A549 (cell line): ENCODE measurements around the gene ZNF740.

Experiments
- CBX2 ChIP-seq: fragments of 200-600 bp; sonication (generic); IDR thresholded peaks from 2 replicates; pipeline ENCODE4 v1.6.1; 2016; ENCODE audit warnings: low read depth, mild to moderate bottlenecking, borderline replicate concordance
- CTCF ChIP-seq: fragments of >200 bp; sonication (Bioruptor Twin); formaldehyde crosslinking; IDR thresholded peaks from 3 replicates; pipeline ENCODE4 v1.5.1; 2016
- HDAC2 ChIP-seq: fragments of 200-600 bp; sonication (generic); IDR thresholded peaks from 2 replicates; pipeline ENCODE4 v1.6.1; 2016
- MAFK ChIP-seq: fragments of 450-650 bp; IDR thresholded peaks from 2 replicates; pipeline ENCODE4 v1.6.1; 2014; ENCODE audit not compliant: partially characterized antibody
- NPAS2 ChIP-seq: fragments of 250-450 bp; sonication (Bioruptor Pico); IDR thresholded peaks from 2 replicates; pipeline ENCODE4 v1.8.0; 2022; ENCODE audit warnings: mild to moderate bottlenecking, moderate library complexity, borderline replicate concordance
- POLR2A ChIP-seq: IDR thresholded peaks from 2 replicates; pipeline ENCODE4 v1.6.1; 2012; ENCODE audit warnings: mild to moderate bottlenecking, low read length
- RAD21 ChIP-seq, 2 experiments: fragments of >200 bp in 1 of 2; sonication (Bioruptor Twin) in 1 of 2; formaldehyde crosslinking in 1 of 2; IDR thresholded peaks in 1 of 2; conservative IDR thresholded peaks in 1 of 2; 2 replicates in 1 of 2; 3 replicates in 1 of 2; pipeline ENCODE4 v1.6.1; 2012 to 2018; ENCODE audit warnings: inconsistent platforms in 1 of 2
- TP53 ChIP-seq: fragments of 250-450 bp; sonication (Bioruptor Pico); IDR thresholded peaks from 2 replicates; pipeline ENCODE4 v1.5.0; 2021; ENCODE audit warnings: mild to moderate bottlenecking, moderate library complexity
- ZC3H11A ChIP-seq: fragments of 450-650 bp; IDR thresholded peaks from 2 replicates; pipeline ENCODE4 v1.6.1; 2014; ENCODE audit warnings: antibody characterized with exemption, mild to moderate bottlenecking
- TF ChIP-seq, protein P1 (sequence below): fragments of 200-600 bp; sonication (generic); IDR thresholded peaks from 2 replicates; pipeline ENCODE4 v1.6.1; 2016; ENCODE audit warnings: antibody characterized with exemption, mild to moderate bottlenecking, moderate library complexity

- no peak for TF ChIP-seq CTCF
- no peak for TF ChIP-seq CBX2
- TF ChIP-seq ZC3H11A = no peak
- TF ChIP-seq NPAS2 = no peak
- TF ChIP-seq HDAC2 = no peak
- TF ChIP-seq, protein P1, sequence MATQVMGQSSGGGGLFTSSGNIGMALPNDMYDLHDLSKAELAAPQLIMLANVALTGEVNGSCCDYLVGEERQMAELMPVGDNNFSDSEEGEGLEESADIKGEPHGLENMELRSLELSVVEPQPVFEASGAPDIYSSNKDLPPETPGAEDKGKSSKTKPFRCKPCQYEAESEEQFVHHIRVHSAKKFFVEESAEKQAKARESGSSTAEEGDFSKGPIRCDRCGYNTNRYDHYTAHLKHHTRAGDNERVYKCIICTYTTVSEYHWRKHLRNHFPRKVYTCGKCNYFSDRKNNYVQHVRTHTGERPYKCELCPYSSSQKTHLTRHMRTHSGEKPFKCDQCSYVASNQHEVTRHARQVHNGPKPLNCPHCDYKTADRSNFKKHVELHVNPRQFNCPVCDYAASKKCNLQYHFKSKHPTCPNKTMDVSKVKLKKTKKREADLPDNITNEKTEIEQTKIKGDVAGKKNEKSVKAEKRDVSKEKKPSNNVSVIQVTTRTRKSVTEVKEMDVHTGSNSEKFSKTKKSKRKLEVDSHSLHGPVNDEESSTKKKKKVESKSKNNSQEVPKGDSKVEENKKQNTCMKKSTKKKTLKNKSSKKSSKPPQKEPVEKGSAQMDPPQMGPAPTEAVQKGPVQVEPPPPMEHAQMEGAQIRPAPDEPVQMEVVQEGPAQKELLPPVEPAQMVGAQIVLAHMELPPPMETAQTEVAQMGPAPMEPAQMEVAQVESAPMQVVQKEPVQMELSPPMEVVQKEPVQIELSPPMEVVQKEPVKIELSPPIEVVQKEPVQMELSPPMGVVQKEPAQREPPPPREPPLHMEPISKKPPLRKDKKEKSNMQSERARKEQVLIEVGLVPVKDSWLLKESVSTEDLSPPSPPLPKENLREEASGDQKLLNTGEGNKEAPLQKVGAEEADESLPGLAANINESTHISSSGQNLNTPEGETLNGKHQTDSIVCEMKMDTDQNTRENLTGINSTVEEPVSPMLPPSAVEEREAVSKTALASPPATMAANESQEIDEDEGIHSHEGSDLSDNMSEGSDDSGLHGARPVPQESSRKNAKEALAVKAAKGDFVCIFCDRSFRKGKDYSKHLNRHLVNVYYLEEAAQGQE = no peak
- no peak for TF ChIP-seq POLR2A
- no peak for TF ChIP-seq RAD21 (conservative IDR thresholded peaks at IDR 0.05 in 1 of 2, IDR thresholded peaks at IDR 0.05 in 1 of 2)
- no peak for TF ChIP-seq TP53 (CRISPR knock-in tag)
- no peak for TF ChIP-seq MAFK
Observed at GRCh38 chr12:53198486-53199110, 18.1 kb downstream of the ZNF740 start.
